Globus pallidus (tissue), 1 donor: Measurements from ENCODE around the gene BHLHA9.
"Not testable (repeated sequence)": the region's sequence is repeated elsewhere in the genome, so short reads cannot be mapped to it uniquely, and the experiment has no call there.

Experiments
- DNase-seq: peaks from one replicate; pipeline ENCODE4 v3.0.0-alpha.2; 2015; ENCODE audit warnings: low spot score

The BHLHA9 gene

GRCh38 chr17:1301546-1301945, 31.3 kb downstream of the BHLHA9 start:
- no peak for DNase-seq

- DNase-seq = no peak
Observed at GRCh38 chr17:1302761-1303160, 32.5 kb downstream of the BHLHA9 start.

- DNase-seq = no peak
Observed at GRCh38 chr17:1304522-1304921, 34.3 kb downstream of the BHLHA9 start.

DNA sequence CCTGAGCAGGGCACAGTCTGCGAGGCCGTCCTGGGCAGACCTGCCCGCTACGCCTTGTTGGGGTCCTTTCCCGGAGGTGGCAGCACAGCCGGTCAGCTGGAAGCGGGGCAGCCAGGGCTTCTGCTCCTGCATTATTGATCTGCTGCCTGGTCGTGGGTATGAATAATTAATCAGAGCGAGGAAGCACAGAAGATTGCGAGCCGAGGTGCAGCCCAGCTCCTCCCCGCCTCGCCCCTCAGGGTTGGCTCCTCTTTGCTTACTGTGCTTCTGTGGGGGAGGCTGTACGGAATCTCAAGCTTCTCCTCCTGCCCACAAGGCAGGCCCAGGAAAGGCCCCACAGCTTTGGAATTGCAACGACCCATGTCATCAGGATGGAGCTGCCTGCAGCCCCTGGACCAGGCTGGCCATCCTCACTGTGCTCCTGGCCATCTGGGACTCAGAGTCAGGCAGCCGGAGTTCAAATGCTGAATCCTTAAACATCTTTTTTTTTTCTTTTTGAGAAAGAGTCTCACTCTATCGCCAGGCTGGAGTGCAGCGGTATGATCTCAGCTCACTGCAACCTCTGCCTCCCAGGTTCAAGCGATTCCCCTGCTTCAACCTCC, 34.8 kb downstream of the BHLHA9 start:
- no peak for DNase-seq

GRCh38 chr17:1307829-1308228, 37.6 kb downstream of the BHLHA9 start:
- not testable (repeated sequence) for DNase-seq

DNA sequence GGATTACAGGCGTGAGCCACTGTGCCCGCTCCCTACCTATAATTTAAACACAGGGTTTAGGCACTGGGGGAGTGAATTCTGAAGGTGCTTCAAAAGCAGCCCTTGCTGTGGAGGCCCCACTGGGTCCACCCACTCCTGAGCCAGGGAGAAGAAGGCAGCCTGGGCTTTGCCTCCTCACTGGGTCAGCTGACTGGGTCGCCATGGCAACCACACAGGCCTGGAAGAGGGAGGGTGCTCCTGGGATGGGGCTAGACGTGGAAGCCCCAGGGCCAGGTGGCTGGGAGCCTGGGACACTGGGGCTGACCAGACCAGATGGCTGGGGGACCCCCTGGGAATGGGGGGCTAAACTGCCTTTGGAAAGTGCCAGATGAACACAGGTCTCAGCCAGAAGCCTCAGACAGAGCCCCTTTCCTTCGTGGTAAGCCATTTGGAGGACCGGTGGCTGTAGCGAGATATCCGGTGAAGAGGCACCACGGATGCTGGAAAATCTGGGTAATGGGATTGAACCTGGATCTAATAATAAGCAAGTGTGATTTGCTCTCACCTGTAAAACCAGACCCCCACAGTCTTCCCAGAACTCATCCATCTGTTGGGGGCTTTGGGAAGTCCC, 42.1 kb downstream of the BHLHA9 start:
- no peak for DNase-seq

GRCh38 chr17:1313270-1314005, 43.2 kb downstream of the BHLHA9 start:
- no peak for DNase-seq

DNA sequence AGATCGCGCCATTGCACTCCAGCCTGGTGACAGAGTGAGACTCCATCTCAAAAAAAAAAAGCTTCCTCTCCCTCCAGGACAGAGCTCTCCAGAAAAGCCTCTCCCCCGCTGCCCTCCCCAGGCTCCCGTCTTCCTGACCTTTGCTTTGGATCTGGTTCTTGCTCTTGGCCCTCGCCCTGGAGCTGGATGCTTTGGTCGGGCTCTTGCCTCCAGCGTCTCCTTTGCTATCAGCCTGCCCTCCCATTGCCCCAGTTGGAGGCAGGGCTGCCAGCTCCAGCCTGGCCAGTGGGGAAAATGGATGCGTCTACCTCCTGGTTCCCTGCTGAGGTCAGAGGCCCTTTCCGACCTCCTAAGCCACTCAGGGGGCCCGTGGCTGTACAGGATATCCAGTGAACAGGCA, 45.2 kb downstream of the BHLHA9 start:
- no peak for DNase-seq

GRCh38 chr17:1315891-1316403, 45.7 kb downstream of the BHLHA9 start:
- no peak for DNase-seq
